HUES6 (cell line): Measurements from ENCODE around the gene TBC1D5.

ENCODE experiments used
- H3K27ac ChIP-seq: 2 replicates; pipeline ENCODE4 v1.7.0; 2013; ENCODE audit warnings: low read depth, mild to moderate bottlenecking, low read length, inconsistent platforms
- H3K27me3 ChIP-seq: 2 replicates; pipeline ENCODE4 v1.6.1; 2013; ENCODE audit warnings: low read length; ENCODE audit not compliant: control insufficient read depth, insufficient read depth
- H3K36me3 ChIP-seq: 2 replicates; pipeline ENCODE4 v1.6.1; 2013; ENCODE audit warnings: low read length; ENCODE audit not compliant: control insufficient read depth, insufficient read depth
- H3K4me1 ChIP-seq: 2 replicates; pipeline ENCODE4 v1.6.1; 2013; ENCODE audit warnings: low read length; ENCODE audit not compliant: control insufficient read depth, insufficient read depth
- H3K4me3 ChIP-seq: 2 replicates; pipeline ENCODE4 v1.5.1; 2013; ENCODE audit warnings: low read depth, low read length
- H3K9ac ChIP-seq: one replicate; pipeline ENCODE4 v1.6.1; 2013; ENCODE audit warnings: mild to moderate bottlenecking, low read length
- H3K9me3 ChIP-seq: 2 replicates; pipeline ENCODE4 v1.6.1; 2013; ENCODE audit warnings: low read depth, low read length; ENCODE audit not compliant: control insufficient read depth, insufficient read depth

TBC1D5 gene

DNA sequence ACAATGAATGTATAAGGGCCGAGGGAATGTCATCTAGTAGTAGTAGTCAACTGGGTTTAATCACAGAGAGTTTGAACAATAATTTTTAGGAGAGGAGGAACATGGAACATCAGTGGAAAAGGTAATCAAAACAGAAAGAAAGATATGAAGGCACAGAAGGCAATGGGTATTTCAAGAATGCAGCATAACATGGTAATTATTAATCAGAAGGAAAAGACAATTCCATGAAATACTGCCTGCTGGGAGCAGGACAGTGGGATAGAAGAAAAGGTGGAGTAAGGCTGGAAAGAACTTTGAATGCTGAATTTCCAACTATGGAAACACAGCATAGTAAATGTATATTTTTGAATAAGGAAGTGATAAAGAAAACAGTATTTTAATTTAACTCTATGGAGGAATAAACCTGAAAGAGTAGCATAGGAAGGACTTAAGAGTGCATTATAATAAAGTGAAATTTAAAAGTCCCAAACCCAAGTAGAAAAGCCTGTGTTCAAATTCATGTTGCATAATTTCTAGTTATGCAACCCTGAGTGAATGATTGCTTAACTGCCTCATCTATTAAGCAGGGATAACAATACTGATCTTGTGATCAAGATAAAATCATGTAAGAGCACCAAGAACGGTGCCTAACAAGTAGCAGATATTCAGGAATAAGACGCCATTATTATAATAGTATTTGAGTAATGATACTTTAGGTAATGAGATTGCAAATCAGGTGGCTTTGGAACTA, 357.7 kb downstream of the TBC1D5 start:
- Histone ChIP-seq H3K4me3 (no peak overlapping the region), H3K4me1 (no peaks in the 10 kb centered on the region), H3K36me3 (no peaks in the 10 kb centered on the region), H3K27ac (no peak overlapping the region), H3K27me3 (no peaks in the 10 kb centered on the region), H3K9me3 (no peaks in the 10 kb centered on the region), H3K9ac (no peak overlapping the region)

DNA sequence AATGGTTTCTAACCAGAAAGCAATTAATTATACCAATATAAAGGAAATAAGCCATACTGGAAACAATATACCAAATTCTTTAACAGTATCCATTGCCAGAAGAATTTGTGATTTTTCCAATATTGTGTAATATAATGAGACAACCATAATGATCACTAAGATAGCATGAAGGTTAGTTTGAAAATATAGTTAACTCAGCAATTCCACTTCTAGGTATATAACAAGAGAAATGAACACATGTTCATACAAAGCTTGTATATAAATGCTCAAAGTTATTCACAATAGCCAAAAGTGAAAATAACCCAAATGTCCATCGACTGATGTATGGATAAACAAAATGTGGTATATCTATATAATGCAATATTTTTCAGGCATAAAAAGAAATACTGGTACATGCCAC, 369.1 kb downstream of the TBC1D5 start:
- Histone ChIP-seq H3K36me3 (no peaks in the 10 kb centered on the region), H3K4me1 (no peaks in the 10 kb centered on the region), H3K27me3 (no peaks in the 10 kb centered on the region), H3K9ac (no peak overlapping the region), H3K27ac (no peak overlapping the region), H3K4me3 (no peak overlapping the region), H3K9me3 (no peaks in the 10 kb centered on the region)

DNA sequence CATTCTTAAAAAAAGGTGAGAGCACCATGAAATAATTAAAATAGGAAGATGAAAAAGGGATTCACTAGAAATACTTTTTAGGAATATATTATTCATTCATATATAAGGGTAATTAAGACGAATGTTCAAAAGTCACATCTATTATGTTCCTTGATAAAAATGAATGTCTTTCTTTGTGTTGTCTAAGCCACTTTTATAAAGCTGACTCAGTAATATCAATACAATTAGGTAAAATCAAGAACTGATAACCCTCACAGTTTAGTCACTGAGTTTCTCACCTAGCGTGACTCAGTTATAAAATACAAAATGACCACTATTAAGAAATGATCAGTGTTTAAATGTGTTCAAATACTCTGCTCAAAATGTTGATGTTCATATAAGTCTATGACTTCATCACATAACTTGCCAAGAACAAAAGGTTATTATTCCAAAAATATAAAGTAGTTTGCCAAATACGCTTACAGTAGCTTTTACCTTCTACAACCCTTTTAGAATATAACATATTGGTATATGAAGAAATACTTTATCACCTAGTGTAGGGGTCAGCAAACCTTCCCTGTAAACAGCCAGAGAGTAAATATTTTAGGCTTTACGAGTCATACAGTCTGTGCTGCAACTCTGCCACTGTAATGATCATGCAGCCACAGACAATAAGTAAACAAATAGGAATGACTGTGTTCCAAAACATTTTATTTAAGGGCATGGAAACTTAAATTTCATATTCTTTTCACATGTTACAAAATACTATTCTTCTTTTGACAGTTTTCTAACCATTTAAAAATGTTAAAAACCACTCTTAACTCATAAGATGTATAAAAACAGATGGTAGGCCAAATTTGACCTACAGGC, 369.8 kb downstream of the TBC1D5 start:
- no peaks in the 10 kb centered on the region for H3K9me3 ChIP-seq
- no peaks in the 10 kb centered on the region for H3K4me1 ChIP-seq
- H3K4me3 ChIP-seq = no peak overlapping the region
- H3K27ac ChIP-seq = no peak overlapping the region
- no peaks in the 10 kb centered on the region for H3K27me3 ChIP-seq
- H3K9ac ChIP-seq = no peak overlapping the region
- H3K36me3 ChIP-seq = no peaks in the 10 kb centered on the region

DNA sequence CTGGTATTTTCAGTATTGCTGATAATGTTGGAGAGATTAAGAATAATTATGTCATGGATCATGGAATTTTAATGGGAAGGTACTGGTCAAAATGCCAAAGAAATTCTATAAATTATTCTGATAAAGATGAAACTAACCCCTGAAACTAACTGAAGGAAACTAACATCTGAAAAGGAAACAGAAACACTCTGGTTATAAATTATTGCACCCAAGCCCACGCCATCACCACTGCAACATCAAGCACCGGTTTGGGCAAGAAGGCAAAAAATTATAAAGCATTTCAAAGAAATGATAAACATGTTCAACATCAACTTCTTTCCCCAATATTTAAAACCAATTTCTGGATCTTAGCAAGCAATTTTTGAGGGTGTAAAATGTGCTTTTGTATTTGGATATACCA, 372.5 kb downstream of the TBC1D5 start:
- no peak overlapping the region for H3K27ac ChIP-seq
- no peaks in the 10 kb centered on the region for H3K27me3 ChIP-seq
- H3K4me1 ChIP-seq = no peaks in the 10 kb centered on the region
- H3K9ac ChIP-seq = no peak overlapping the region
- no peaks in the 10 kb centered on the region for H3K36me3 ChIP-seq
- no peaks in the 10 kb centered on the region for H3K9me3 ChIP-seq
- H3K4me3 ChIP-seq = no peak overlapping the region

DNA sequence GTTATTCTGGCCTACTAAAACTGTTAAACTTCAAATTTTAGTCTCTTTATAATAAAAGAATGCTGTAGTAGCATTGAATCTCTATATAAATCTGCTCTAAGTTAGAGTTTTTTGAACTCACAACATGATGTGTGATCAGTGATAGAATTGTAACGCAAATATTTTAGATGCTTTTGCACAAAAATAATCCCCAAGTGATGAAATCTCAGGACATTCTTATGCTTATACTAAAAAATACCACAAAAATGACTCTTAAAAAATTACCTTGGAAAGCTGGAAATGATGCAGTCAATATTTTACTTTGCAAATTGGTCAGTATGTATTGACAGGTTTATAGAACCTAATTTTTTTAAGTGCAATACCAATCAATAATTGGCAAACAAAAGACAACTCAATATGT, 375.3 kb downstream of the TBC1D5 start:
- H3K4me3 ChIP-seq = no peak overlapping the region
- no peaks in the 10 kb centered on the region for H3K9me3 ChIP-seq
- H3K36me3 ChIP-seq = no peaks in the 10 kb centered on the region
- no peak overlapping the region for H3K27ac ChIP-seq
- no peaks in the 10 kb centered on the region for H3K4me1 ChIP-seq
- no peak overlapping the region for H3K9ac ChIP-seq
- H3K27me3 ChIP-seq = no peaks in the 10 kb centered on the region

DNA sequence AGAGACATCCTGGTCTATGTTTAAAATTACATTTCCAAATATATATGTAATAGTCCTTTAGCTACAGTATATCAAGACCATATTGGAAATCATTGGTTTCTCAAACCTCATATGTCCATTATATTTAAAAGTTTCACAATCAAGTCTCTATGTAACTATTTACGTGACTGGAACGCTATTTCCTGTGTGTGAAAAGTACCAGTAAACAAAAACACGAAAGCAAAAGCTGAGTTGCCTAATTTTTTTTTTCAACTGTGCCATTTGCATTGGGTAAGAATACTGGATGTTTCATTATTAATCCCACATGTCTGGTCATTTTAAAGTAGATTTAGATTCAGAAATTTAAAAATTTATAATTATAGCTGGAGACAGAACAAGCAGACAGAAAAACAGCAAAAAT, 381.4 kb downstream of the TBC1D5 start:
- Histone ChIP-seq H3K4me3 (no peak overlapping the region), H3K9ac (no peak overlapping the region), H3K36me3 (no peaks in the 10 kb centered on the region), H3K9me3 (no peaks in the 10 kb centered on the region), H3K4me1 (no peaks in the 10 kb centered on the region; the same call in 1 of the 2 replicates), H3K27ac (no peak overlapping the region), H3K27me3 (no peaks in the 10 kb centered on the region)

DNA sequence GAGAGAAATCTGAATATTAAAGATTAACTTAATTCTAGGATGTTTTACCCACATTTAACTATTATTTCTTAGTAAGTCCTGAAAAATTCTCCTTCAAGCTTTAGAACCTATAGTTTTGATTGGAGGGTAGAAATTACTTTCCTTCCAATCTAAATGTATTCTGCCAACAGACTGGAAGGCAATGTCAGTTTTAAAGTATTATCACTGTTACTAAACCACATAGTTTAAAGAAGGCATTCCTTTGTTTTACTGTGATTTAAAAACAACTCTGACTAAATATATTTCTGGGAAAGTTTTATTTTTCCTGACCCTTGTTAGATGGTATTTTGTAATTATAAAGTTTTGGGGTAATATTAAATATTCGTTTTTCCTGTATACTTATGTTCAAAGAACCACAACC, 382.5 kb downstream of the TBC1D5 start:
- H3K9ac ChIP-seq = no peak overlapping the region
- H3K27me3 ChIP-seq = no peaks in the 10 kb centered on the region
- no peaks in the 10 kb centered on the region for H3K36me3 ChIP-seq
- no peak overlapping the region for H3K4me3 ChIP-seq
- no peaks in the 10 kb centered on the region for H3K9me3 ChIP-seq
- no peaks in the 10 kb centered on the region; the same call in 1 of the 2 replicates for H3K4me1 ChIP-seq
- H3K27ac ChIP-seq = no peak overlapping the region

DNA sequence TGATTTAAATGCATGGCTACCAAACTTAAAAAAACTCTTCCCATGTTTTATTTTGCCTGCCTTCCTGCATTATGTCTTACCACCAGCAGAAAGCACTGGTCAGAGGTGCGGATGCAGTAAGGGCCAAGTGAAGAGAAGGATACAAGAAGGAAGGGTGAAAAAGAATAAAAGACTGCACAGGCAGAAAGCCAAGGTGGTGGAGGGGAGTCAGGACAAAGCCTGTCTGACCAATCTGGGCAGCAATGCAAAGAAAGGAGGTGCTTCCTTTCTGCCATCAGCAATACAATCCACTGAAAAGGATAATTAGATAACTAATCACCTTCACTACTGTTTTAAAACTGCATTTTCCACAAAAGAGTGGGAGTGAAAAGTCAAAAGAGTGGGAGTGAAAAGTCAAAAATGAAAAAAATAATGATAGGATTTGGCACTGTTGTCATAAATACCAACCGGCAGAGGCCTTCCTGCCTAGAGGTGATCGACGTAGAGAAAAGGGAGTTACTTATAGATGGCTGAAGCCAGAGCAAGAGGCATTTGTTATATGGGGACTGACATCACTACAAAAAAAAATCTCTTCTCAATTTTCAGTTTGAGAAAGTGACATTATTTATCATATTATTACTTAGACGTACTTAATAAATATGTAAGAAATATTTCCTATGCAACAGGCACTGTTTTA, 385.3 kb downstream of the TBC1D5 start:
- Histone ChIP-seq H3K4me1 (no peaks in the 10 kb centered on the region; the same call in 1 of the 2 replicates), H3K4me3 (no peak overlapping the region), H3K27ac (no peak overlapping the region), H3K36me3 (no peaks in the 10 kb centered on the region), H3K9ac (no peak overlapping the region), H3K27me3 (no peaks in the 10 kb centered on the region), H3K9me3 (no peaks in the 10 kb centered on the region)

DNA sequence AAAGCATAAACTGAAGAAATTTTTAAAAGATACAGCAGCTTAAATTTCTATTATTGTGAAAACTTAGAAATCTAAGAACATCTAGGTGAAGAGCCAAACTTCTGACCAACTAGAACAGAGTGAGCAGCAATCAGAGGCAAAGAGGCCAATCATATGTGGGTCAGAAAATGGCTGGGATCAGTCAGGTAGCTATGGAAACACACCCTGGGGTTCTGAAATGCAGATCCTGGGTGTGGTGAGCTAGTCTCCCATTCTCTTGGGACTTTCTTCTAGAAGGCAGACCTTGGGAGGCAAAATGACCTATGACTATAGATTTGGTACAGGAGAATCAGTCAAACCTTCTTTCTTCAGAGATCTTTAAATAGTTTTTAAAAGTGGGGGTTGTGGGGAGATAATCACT, 385.8 kb downstream of the TBC1D5 start:
- Histone ChIP-seq H3K4me3 (no peak overlapping the region), H3K4me1 (no peaks in the 10 kb centered on the region; the same call in 1 of the 2 replicates), H3K36me3 (no peaks in the 10 kb centered on the region), H3K27me3 (no peaks in the 10 kb centered on the region), H3K27ac (no peak overlapping the region), H3K9me3 (no peaks in the 10 kb centered on the region), H3K9ac (no peak overlapping the region)

DNA sequence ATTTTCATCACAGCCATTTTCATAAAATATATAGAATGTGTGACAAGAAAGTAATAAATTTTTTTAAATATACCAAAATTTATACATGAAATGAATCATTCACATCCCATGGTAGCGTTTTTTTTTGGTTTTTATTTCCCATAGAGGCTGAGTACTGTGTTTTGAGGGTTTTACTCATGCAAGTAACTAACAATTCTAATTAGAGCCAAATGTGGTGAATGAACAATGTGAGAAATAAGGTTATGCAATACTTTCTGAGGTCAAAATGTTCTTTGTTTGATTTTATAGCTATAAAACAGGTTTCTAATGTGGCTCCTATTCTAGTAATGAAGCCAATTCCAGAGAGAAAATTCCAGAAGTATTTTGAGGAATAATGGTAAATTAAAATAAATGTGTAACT, 386.8 kb downstream of the TBC1D5 start:
- Histone ChIP-seq H3K36me3 (no peaks in the 10 kb centered on the region), H3K27ac (no peak overlapping the region), H3K4me3 (no peak overlapping the region), H3K27me3 (no peaks in the 10 kb centered on the region), H3K9ac (no peak overlapping the region), H3K9me3 (no peaks in the 10 kb centered on the region), H3K4me1 (no peaks in the 10 kb centered on the region; the same call in 1 of the 2 replicates)

DNA sequence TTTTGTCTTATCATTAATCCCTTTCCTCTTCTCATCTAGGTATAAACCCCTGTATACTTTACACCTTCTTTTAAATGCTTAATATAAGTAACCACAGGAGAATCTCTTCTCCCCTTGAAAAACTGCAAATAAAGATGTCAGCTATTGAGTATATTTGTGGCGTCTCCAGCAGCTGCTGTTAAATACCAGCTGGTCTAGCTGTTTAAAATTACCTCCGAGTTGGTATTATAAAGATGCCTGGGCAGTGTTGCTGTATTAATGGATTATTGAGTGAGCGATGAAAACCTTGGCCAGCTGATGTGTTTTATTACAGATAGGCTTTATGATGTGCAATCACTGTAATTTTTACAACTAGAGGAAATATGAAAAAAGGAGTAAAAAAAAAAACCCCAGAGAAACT, 388.1 kb downstream of the TBC1D5 start:
- Histone ChIP-seq H3K36me3 (no peaks in the 10 kb centered on the region), H3K9me3 (no peaks in the 10 kb centered on the region), H3K4me3 (no peak overlapping the region), H3K27ac (no peak overlapping the region), H3K27me3 (no peaks in the 10 kb centered on the region), H3K4me1 (no peaks in the 10 kb centered on the region; the same call in 1 of the 2 replicates), H3K9ac (no peak overlapping the region)
